GM04503 (cell line): ENCODE measurements around the gene IL17REL.

Experiments
- DNase-seq: peaks from one replicate; pipeline ENCODE4 v3.0.0-alpha.2; 2012; ENCODE audit warnings: low read depth

Gene IL17REL

GRCh38 chr22:50002791-50003190, 9.8 kb downstream of the IL17REL start:
- no peak for DNase-seq

DNA sequence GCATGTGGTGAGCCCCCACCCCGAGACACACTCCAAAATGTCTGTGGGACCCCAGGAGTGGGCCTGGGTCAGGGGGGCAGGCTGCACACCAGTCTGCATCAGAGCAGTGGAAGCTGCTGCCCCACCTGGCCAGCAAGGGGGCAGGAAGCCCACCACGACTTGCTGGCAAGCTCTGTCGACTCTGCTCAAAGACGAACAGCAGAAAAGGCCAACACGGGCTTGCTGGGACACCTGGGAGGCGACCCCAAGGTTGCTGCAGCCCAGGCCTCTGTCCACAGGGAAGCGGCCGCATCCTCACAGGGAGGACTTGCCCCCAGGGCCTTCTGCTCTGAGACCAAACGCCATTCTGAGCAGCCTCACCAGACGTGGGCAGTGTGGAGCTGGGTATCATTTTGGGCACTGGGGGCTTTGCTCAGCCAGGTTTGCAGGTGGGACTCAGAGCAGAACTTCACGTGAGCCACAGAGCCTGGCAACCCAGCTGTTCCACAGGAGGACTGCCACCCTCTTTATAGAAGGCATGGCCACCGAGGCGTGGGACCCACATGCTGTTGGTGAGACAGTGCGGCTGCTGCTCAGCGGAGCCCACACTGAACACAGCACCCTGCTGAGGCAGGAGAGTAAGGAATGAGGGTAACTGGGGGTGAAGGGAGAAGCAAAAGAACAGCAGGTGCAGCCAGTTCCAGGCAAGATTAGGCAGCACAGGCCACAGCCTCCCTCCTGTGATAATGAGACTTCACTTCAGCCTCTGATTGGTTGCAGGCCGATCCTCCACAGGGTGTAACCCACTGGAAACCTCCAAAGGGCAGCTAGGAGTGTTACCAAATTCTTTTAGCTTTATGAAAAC, 11.0 kb downstream of the IL17REL start:
- DNase-seq = no peak

GRCh38 chr22:50000587-50001387, 11.8 kb downstream of the IL17REL start:
- DNase-seq = no peak

- DNase-seq = no peak
Measured at GRCh38 chr22:49999946-50000586, 12.5 kb downstream of the IL17REL start.

DNA sequence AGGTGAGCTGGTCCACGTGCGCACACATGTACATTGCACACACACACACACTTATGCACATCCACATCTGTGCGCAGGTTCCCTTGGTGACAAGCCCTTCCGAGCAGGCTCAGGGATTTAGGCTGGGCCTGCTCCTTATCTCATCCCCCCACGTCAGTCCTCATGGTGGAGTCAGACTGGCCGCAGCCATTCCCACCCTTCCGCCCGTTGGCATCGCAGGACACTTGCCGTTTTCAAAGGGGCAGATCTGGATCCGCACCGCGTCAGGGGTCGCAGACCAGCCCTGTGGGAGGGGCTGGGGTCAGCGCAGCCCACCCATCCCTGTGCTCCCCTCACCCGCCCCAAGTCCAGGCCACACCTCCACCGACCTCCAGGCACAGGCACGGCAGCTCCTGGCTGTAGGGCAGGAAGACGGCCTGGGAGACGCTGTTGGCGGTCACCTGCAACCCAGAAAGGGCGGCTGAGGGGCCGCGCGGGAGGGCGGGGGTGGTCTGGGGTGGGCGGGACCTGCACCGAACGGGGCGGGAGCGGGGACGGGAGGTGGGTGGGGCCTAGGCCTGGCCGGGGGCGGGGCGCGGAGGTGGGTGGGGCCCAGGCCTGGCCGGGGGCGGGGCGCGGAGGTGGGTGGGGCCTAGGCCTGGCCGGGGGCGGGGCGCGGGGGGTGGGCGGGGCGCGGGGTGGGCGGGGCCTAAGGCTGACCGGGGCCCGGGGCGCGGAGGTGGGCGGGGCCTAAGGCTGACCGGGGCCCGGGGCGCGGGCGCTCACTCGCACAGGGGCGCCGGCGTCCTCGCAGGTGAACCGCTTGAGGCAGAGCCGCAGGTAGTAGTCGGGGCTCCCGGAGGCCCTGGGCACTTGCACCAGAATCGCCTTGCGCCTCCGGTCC, 13.3 kb downstream of the IL17REL start:
- DNase-seq = no peak

DNA sequence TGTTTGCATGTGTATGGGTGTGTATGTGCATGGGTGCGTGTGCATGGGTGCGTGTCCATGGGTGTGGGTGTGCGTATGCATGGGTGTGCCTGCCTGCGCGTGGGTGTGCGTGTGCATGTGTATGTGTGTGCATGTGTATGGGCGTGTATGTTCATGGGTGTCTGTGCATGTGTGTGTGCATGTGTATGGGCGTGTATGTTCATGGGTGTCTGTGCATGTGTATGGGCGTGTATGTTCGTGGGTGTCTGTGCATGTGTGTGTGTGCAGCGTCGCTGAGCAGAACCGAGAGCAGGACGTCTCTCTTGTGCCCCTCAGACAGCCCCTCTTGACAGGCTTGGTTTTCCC, 13.9 kb downstream of the IL17REL start:
- DNase-seq = no peak

- DNase-seq = no peak
Measured at GRCh38 chr22:49997932-49998717, 14.4 kb downstream of the IL17REL start.

GRCh38 chr22:49997251-49997599, 15.3 kb downstream of the IL17REL start:
- DNase-seq = no peak

- no peak for DNase-seq
Measured at GRCh38 chr22:49996518-49997250, 15.9 kb downstream of the IL17REL start.

DNA sequence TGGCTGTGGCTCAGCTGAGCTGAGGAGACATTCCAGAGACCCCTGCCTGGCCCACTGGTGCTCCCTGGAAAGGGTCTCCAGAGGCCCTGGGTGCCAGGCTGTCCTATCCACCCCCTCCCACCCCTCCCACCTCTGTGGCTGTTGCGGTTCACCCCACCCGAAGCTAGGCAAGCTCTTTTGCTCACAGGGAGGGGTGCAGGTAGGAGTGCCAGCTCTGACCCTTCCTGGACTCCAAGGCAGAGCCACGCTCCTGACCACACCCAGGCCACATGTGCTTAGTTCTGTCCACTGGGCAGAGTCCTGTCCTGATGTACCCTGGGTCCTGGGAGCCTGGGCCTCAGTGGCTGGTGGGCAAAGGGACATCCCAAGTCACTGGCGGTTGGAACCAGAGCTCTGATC, 16.4 kb downstream of the IL17REL start:
- DNase-seq = no peak

- DNase-seq = no peak
Measured at GRCh38 chr22:49995361-49996118, 17.0 kb downstream of the IL17REL start.

- DNase-seq = no peak
Measured at GRCh38 chr22:49995041-49995360, 17.6 kb downstream of the IL17REL start.

- DNase-seq = no peak
Measured at GRCh38 chr22:49994361-49995040, 18.1 kb downstream of the IL17REL start.

DNA sequence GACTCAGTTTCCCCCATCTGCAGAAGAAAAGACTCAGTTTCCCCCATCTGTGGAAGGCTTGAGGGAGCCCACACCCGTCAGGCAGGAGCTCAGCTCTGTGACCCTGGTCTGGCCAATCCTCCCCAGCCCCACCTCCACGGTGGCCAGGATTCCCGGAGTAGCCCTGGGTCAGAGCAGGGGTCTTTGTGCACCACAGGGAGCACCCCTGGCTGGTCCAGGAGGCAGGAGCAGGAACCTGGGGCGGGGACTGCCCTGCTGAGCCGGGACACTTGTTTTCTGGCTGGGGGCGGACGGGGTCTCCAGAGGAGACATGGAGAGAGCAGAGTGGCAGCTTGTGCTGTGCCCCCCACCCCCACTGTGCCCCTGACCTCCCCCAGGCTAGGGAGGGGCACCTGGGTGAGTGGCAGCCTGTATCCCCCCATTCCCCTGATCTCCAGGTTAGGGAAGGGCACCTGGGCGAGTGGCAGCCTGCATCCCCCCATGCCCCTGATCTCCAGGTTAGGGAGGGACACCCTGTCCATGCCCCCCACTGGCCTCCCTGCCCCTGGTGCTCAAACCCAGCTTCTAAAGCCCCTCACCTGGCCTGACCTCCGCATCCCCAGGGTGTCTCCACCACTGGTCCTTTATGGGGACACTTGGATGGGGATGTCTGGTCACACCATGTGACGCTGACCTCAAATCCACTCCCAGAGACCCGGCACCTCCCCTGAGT, 18.8 kb downstream of the IL17REL start:
- DNase-seq = no peak

GRCh38 chr22:49992921-49993648, 19.5 kb downstream of the IL17REL start:
- DNase-seq = no peak

DNA sequence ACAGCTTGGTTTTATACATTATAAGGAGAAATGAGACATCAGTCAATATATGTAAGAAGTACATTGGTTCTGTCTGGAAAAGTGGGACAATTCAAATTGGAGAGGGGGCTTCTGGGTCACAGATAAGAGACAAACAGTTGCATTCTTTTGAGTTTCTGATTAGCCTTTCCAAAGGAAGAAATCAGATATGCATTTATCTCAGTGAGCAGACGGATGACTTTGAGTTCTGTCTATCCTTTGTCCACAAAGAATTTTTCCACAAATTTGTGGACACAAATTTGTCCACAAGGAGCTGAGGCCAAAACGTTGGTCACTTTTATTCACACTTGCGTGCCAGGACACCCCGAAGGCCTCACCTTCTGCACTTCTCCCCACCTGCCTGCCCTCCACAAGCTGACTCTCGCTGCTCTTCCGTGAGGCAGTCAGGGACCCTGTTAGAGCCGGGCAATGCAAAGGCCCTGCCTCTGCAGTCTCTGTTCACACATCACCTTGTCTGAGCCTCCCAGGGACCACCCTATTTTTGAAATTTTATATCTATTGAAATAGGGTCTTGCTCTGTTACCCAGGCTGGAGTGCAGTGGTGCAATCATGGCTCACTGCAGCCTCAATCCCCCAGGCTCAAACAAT, 20.5 kb downstream of the IL17REL start:
- no peak for DNase-seq

DNA sequence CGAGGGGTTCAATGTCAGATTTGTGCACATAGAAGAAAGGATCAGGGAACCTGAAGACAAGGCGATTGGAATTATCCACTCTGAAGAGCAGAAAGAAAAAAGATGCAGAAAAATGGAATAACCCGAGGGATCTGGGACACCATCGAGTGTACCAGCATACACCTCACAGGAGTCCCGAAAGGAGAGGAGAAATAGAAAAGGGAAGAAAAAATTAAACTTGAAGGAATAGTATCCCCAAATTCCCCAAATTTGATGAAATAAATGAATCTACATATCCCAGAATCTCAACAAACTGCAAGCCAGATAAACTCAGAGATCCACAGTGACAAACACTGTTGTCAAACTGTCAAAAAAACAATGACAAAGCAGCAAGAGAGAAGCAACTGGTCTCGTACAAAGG, 21.4 kb downstream of the IL17REL start:
- DNase-seq = no peak
